Hippocampal formation (tissue), 2 donors: ENCODE data around the gene COL5A1.
"Not testable (repeated sequence)": the region's sequence is repeated elsewhere in the genome, so short reads cannot be mapped to it uniquely, and the experiment has no call there.

ENCODE experiments used
- DNase-seq, 2 donors: peaks; one replicate each; lab custom pipeline; 2025; lab: John Stamatoyannopoulos, UW

The COL5A1 gene

GRCh38 chr9:134638502-134639090 is 3.0 kb upstream of the COL5A1 start:
- DNase-seq = no peak

GRCh38 chr9:134639994-134640393 is 1.6 kb upstream of the COL5A1 start:
- DNase-seq = no peak

- DNase-seq = no peak
Measured at GRCh38 chr9:134640506-134641172, 964 bp upstream of the COL5A1 start.

- no peak for DNase-seq
Measured at GRCh38 chr9:134641990-134642384, 384 bp downstream of the COL5A1 start.

GRCh38 chr9:134642385-134643181 is 980 bp downstream of the COL5A1 start:
- DNase-seq = no peak

- no peak for DNase-seq
Measured at GRCh38 chr9:134643222-134643671, 1.6 kb downstream of the COL5A1 start.

GRCh38 chr9:134644401-134644724 is 2.8 kb downstream of the COL5A1 start:
- DNase-seq = not testable (repeated sequence)

- DNase-seq = no peak
Measured at GRCh38 chr9:134644725-134645606, 3.4 kb downstream of the COL5A1 start.

GRCh38 chr9:134645607-134646365 is 4.2 kb downstream of the COL5A1 start:
- DNase-seq = no peak

GRCh38 chr9:134647359-134648080 is 5.9 kb downstream of the COL5A1 start:
- DNase-seq = no peak

GRCh38 chr9:134648701-134649530 is 7.3 kb downstream of the COL5A1 start:
- DNase-seq = no peak

GRCh38 chr9:134650431-134651190 is 9.0 kb downstream of the COL5A1 start:
- DNase-seq = no peak

- DNase-seq = no peak
Measured at GRCh38 chr9:134651226-134651905, 9.8 kb downstream of the COL5A1 start.

- no peak for DNase-seq
Measured at GRCh38 chr9:134652291-134653225, 11.0 kb downstream of the COL5A1 start.

GRCh38 chr9:134653259-134654009 is 11.8 kb downstream of the COL5A1 start:
- DNase-seq = no peak

GRCh38 chr9:134655101-134655500 is 13.5 kb downstream of the COL5A1 start:
- no peak for DNase-seq
